Embryonic facial prominence (tissue), 1 donor: Measurements from ENCODE around the gene CEP128.

Experiments used
- DNase-seq: peaks from one replicate; pipeline ENCODE4 v3.0.0-alpha.2; 2016; ENCODE audit errors: extremely low spot score

CEP128 gene

DNA sequence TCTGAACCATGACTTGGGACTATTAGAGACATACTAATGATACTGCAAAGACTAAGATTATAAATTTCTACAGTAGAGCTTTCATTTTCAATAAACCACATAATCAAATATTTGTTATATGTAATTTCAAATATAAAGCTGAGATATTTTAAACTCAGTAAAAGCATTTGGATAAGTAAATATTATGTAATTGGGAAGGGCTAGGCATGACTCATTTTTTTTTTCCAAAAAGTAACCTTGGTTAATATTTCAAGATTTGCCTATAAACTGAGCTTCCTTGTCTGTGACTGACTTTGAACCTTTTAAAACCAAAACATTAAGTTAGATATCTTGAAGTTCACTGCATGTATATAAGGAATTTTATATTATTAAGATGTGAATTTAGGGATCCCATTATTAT is 332.5 kb downstream of the CEP128 start:
- DNase-seq: no peak

DNA sequence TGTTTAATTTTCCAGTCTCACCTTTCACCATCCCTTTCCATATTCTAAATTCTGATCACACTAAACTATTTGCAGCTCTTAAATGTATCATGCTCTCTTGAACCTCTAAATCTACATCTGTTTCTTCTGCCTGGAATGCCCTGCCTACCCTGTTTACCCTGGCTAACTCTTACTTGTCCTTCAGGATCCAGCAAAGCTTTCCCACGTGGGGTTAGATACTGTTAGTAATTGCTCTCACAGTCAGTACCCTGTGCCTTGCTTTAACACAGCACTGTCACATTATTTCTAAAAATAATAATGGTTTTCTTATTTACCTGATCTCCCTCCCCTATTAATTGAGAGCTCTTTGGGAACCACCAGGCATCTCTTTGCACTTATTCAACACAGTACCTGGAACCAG is 333.0 kb downstream of the CEP128 start:
- no peak for DNase-seq

DNA sequence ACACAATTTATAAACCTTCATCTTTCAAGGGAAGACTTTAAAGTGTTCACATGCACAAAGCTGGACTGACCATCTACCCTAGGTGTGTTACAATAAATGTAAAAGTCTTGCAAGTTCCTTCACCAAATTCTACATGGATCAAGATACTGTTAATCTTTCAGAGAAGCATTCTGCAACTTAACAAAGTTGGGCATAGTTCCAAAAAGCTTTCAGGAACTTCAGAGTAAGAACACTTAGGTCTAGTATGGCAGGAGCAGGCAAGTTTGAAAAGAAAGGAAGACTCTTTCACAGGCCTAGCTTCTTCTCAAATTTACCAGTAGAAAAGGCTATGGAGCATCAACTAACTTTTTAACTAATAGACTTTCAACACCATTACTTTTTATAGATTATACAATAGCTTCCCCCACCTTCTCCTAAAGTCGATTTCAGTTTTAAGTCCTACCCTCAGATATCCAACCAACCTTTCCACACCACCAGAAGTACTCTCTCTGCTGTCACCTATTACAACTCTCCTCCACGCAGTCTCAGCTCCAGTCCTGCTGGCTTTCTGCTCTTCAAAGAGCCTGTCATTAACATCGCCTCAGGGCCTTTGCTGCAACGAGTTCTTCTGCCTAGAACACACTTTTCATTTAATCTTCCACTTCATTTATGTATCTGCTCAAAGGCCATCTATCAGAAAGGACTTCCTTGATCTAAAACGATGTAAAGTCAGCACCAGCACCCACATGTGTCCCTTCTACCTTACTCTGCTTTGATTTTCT is 333.9 kb downstream of the CEP128 start:
- no peak for DNase-seq

DNA sequence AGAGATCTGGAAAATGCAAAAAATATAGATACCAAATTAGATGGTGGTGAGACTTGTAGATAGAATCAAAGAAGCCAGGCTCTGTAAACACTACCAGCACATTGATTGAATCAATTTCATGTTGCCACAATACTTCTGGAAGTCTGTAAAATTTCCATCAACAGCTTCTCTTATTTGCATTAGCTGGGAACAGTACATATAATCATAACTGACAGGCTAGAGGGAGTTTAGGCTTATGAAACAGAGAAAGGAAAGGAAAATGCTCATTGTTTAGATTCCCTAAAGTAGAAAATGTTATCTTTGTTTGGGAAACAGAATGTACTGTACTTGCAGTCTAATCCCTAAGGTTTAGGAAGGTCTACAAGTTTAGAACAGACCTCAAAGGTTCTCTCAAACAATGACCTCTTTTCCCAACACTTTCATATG is 335.2 kb downstream of the CEP128 start:
- no peak for DNase-seq

DNA sequence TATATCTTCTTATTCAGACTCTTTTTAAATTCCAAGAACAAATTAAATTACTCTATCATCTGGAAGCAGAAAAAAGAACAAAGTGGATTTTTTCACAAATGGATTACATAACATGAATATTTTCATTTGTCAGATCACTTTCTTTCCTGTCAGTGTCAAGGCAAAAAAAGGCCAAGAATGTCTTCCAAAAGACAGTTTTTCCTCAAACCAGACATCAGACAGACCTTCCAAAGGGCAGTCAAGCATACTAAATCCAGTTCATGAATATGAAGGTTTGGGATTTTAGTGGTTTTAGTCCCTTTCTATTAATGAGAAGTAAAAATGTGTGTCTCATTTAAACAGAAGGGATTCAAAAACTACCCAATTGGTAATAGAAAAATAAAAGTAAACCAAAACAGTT is 336.0 kb downstream of the CEP128 start:
- DNase-seq: no peak

DNA sequence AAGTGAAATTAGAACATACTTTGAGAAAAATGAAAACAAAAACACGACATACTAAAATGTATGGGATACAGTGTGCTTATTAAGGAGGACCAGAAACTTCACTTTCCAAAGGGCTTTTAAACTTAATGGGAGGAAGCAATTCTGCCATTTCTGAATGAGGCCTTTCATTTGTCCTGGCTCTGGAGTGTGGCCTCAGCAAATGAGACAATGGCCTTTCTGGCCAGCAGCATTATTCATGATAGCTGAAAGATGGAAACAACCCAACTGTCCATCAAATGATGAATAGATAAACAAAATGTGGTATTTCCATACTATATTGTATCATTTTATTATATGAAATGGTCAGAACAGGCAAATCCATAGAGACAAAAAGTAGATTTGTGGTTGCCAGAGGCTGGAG is 338.6 kb downstream of the CEP128 start:
- no peak for DNase-seq

DNA sequence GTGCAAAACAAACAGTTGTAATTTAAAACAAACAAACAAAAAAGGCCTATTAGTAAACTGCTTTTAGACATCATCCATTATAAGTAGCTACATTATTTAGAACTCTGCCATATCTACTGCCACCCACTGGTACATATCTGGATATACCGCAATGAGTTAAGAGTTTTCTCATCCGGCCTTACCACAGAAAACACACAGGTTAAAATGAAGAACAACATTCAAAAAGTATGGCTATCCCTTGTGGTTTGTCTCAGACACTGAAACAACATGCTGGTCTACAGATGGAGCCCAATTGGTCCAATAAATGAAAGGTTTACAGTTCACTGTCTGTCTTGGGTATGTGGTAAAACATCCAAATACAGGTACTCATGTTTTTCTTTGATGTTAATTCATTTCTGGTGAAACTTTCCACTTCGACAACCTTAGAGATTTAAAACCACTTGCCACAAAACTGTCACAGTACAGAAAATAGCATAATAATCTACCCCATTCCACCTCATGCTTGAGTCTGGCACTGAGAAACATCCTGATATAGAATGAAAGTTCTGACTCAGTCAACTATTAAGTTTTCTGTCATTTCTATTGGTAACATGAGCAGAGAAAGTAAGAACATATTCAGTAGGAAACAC is 354.3 kb downstream of the CEP128 start:
- no peak for DNase-seq

DNA sequence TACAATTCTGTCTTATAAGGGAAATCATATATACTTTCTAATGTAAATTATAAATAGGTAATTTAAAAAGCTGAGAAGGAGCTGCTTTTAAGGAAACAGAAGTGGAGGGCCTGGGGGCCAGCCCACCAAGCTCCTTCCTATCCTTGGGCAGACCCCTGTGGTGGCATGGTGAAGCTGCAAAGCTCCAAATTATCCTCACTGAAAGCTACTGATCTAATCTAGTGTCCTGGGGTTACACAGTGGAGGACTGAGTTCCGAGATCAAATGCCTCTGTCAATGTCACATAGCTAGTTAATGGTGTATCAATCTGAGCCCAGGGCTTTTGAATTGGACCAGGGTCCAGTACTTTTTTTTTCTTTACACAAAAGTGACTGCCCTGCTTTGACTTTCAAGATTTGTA is 355.4 kb downstream of the CEP128 start:
- no peak for DNase-seq

DNA sequence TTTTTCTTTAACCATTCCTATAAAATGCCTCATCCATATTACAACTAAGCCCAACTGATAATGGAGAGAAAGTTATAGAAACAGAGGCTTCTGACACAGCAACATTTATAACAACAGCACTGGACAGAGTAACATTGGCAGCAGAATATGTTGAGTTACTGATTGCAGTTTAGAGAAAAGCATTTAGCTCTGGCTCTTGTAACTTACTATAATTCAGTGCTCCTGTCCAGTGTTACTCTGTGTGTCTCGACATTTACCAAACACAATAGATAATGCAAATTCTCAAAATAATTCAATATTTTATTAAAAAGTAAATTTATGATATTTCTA is 356.1 kb downstream of the CEP128 start:
- DNase-seq: no peak

DNA sequence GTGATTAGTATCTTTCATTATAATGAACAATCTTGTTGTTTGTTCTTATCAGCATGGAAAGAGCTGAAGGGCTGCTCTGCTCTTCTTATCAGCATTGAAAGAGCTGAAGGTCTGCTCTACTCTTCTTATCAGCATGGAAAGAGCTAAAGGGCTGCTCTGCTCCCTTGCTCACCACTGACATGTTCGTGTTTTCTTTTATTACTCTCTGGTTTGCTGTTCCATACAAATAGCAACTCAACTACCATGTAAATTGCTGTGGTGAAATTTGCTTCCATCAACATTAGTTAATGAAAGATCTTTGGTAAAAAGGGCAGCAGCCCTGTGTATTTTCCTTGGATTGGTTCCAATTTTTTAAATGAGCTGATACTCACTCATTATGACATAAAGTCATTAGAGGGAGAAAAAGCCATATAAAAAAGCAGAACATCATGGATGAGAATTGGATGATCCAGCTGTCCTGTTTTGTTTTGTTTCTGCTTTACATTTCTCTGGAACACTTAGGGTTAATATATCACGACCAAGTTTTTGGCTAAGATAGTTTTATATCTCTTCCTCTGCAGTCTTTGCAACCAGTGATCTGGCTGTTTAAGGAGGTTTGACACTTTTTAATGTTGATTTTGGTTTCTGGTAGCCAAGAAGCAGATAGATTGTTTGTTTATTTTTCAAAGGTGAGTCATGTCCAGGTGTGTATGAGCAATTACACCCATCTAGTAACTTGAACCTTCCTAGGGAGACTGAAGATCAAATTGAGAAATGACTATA is 356.6 kb downstream of the CEP128 start:
- no peak for DNase-seq

DNA sequence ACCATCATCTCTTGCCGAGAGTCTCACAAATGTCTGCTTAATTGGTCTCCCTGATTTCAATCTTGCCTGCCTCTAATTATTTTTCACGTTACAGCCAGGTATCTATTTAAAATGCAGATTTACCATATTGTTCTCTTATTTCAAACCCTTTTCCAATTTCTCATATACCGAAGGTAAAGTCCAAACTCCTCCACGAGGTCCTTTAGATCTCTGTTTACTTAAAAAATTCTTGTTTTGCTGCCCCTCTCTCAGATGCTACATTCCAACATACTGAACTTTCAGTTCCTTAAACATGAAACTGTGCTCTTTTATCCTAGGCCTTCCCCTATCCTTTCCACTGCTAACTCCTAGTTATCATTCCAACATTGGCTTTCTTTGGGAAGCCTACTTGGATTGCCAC is 363.9 kb downstream of the CEP128 start:
- no peak for DNase-seq

DNA sequence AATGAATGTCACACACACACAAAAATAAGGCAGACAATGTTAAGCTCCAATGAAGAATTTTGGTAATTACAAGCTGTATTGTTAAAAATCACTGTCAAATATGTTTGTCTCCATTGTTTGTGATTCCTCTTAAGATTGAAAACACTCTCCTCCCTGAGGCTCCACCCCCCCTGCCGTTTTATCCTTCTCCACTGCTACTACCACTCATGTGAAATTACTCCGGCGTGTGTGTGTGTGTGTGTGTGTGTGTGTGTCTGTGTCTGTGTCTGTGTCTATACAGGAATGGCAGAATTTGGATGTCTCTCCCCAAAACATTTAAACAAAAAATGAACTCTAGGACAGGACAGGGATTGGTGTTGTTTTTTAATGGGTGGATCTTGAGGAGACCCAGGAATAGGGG is 365.1 kb downstream of the CEP128 start:
- no peak for DNase-seq

DNA sequence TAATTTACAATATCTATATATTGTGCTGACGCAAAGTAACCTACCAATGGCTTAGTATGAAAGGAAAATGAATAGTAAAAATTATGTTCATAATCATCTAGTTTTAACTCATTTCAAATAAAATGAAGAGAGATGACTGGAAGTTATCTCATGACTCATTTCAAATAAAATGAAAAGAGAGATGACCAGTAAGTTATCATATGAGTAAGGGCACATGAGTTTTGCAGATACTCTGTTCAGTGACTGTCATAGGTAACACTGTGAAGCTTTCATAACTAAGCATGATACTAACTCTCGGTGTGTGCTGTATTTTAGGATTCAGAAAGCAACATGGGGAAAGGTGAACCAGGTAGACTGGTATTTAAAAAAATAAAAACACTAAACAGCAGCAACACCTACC is 365.8 kb downstream of the CEP128 start:
- no peak for DNase-seq

DNA sequence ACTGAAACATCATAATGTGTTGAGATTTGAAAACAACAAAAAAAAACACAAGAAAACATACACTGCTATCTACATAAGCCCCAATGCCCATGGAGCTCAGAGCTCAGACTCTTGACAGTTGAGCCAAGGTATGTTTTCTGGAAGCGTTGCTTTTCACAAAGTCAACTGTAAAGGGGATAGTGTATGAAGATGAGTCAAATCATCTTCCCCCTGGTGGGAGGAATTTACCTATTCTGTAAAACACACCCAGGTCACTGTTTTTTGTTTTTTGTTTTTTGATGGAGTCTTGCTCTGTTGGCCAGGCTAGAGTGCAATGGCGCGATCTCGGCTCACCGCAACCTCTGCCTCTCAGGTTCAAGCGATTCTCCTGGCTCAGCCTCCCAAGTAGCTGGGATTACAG is 368.9 kb downstream of the CEP128 start:
- no peak for DNase-seq

DNA sequence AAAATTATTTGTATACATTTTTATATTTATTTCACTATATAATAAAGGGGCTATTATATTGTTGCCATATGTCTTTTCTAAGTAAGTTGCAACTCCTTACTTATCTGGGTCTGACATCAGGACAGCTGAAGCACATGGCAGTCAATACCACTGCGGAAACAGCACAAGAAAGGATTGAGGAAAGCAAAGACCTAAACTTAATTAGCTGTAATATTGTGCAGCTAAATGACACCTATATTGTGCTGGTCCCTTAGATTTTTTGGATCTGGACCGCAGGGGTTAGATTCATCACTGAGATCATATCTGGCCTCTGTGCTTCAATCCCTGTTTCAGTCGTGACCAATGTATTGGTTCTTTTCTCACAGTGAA is 370.6 kb downstream of the CEP128 start:
- no peak for DNase-seq

DNA sequence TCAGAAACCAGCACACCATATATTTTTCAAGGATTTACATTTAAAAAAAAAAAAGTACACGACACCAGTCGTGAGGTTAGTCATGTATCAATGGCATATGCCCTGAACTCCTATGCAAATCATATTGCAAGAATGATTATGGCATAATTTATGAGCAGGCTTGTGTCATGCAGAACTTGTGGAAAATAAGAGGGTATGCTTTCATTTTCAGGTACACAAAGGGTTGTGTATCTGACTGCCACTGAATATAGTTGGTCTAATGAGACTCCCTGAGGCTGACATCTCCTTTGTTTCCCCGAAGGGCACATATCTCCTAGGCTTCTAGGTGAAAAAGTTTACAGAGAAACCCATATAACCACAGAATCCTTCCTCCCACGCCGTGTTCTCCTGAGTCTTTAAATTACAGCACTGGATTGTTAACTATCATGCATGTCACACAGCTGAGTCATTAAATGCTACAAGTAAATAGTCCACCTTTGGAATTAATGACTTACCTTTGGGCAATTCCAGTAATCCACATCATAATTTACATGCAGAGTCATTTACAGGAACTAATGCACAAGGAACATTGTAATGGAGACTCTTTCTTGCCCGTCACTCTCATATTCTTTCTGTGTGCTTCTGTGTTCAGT is 373.5 kb downstream of the CEP128 start:
- DNase-seq: no peak

DNA sequence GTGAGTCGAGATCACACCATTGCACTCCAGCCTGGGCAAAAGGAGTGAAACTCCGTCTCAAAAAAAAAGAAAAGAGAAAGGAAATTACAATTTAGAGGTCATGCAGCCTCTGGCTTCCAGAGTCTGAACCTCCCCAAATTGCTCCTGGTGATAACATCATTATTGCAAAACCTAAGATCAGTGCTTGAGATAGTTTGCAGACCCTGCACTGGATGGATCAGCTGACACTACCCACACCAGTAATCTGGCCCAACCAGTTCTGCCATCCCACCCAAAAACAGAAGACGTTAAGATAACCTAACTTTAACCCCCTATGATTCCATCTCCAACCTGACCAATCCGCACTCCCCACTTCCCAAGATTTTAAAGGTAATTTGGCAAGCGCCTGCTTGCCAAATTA is 376.5 kb downstream of the CEP128 start:
- no peak for DNase-seq

DNA sequence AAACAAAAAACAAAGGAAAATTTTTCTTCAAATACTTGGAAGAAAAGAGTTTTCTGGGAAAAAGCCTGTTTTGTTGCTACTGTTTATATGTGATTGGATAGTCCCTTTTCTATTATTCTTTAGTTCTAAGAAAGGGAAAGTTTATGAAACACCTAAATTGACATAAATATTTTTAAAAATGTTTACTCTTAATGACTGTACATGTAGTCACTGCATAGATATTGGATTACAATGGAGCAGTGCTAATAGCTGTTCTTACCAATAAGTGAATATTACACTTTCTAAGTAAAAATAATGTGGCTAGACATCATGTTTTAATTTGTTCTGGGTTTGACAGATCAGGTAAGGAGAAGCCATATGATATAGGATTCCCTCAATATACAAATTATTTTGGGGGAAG is 377.5 kb downstream of the CEP128 start:
- DNase-seq: no peak

DNA sequence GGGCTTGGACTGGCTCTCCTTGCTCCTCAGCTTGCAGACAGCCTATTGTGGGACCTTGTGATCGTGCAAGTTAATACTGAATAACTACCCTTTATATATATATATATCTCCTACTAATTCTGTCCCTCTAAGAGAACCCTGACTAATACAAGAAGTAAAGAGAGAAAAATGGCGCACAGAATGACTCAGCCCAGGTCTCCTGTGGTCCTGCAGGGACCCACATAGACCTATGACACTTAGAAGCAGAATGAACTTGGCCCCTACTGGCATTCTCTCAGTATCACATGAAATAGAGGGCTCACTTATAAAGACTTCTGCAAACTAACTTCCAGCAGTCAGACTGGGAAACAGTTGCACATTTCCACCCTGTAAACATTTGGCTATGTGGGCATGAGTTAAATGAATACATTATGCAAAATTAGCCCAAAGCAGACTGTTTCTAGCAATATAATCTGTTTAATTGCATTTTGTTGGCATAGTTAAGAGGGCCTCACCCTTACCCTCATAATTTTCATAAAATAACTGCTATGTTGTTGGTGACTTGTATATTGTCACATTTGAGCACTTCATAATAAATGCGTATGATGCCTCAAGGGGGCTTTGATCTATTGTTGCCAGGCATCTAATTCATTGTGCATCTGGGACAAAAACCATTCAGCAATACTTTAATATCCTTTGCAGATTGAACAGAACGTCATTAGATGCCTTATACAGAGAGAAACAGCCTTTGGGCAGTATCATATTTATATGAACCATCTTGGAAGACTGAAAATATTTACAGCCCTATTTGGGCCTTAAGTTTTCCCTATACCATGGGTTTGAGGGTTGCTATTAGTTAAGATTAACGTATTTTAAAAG is 380.5 kb downstream of the CEP128 start:
- DNase-seq: no peak

DNA sequence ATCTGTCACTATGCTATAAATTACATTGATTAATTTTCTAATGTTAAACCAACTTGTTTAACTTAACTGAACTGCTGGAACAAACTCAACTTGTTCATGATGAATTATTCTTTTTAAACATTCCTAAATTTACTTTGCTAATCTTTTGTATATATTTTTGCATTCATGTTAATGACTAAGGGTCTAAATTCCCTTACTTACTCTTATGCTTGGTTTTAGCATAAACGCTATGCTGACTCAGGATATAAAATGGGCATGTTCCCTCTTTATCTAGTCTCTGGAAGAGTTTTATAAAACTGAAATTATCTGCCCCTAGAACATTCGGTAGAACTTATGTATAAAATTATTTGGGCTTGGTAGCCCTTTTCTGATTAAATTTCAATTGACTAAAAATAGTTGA is 387.4 kb downstream of the CEP128 start:
- DNase-seq: no peak

DNA sequence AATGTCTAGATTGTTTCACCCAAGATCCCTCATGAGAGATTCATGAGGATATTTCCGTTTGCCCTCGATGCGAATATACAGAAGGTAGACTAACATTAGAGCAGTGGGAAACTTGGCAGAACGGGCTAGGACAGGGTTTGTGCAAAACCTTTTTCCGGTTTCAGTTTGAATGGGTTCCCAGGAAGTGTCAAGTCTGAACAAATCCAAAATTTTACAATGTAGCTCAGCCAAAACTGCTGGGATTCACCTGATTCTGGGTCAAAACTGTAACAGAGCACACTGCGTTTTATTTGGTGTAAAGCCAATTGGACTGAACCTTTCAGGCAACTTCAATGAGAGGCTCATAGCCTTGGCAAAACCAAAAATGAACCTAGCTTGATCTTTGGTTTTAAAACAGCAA is 392.4 kb downstream of the CEP128 start:
- no peak for DNase-seq
